GM21576 (cell line): Measurements from ENCODE around the gene PTGES2.
"Not testable (repeated sequence)": the region's sequence is repeated elsewhere in the genome, so short reads cannot be mapped to it uniquely, and the experiment has no call there.

Experiments used
- ATAC-seq: cut with Tn5 transposase; IDR thresholded peaks from one replicate; pipeline ENCODE4 v1.9.1; 2021; ENCODE audit warnings: mild to moderate bottlenecking, moderate library complexity; ENCODE audit not compliant: unreplicated experiment

Gene PTGES2

DNA sequence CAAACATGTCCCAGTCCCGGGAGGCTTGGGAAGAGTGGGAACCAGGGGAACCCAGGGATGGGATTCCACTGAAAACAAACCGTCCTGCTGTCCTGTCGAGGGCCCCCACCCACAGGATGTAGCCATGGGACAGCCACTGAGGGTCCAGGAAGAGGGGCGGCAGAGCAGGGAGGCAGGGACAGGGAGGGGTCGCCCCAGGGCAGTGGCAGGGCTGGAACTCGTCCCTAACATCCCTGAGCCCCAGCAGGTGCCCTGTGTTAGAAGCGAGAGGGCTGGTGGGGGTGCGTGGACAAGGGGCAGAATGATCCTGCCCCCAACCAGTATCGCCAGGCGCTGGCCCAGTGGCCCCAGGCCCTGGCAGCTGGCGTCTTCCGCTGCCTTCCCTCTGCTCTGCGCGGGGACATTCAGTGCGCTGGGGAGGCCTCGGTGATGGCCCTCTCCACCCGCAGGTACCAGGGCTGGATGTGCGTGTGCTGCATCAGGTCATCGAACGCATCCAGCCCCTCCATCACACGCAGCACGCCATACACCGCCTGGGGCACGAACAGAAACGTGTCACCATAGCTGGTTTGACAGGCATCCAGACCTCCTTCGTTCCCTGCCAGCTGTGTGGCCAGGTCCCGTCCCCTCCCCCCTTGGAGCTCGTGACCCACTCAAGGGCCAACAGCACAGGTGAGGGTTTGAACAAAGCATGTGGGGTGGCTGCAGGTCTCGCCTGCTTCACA is 6.6 kb downstream of the PTGES2 start:
- no peak for ATAC-seq

DNA sequence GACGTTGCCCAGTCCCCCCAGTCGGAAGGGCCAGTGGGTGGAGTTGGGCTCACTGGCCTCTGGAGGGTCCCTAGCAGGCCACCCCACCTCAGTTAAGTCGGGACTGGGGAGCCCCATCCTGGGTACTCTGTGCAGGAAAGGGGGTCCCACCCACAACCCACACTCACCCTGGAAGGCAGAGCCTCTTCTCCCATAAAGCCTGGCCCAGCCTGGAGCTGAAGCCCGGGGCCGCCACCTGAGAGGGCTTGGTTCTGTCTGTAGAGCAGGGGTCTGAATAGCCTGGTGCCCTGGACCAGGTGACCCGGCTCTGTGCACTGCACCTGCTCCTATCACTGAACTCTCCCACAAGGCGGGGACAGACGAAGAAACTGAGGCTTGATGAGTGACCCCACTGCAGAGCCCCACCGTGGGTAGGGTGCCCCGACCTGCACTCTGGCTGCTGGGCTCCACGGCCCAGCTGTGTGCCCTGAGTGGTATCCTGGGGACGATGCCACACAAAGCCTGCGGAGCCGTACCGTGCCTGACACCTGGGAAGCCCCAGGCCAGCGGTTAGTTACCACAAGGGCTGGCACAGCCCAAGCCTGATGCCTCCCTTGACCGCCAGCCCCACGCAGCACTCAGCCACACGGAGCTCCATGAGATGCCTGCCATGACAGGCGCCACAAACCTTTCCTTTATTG is 7.3 kb downstream of the PTGES2 start:
- no peak for ATAC-seq

DNA sequence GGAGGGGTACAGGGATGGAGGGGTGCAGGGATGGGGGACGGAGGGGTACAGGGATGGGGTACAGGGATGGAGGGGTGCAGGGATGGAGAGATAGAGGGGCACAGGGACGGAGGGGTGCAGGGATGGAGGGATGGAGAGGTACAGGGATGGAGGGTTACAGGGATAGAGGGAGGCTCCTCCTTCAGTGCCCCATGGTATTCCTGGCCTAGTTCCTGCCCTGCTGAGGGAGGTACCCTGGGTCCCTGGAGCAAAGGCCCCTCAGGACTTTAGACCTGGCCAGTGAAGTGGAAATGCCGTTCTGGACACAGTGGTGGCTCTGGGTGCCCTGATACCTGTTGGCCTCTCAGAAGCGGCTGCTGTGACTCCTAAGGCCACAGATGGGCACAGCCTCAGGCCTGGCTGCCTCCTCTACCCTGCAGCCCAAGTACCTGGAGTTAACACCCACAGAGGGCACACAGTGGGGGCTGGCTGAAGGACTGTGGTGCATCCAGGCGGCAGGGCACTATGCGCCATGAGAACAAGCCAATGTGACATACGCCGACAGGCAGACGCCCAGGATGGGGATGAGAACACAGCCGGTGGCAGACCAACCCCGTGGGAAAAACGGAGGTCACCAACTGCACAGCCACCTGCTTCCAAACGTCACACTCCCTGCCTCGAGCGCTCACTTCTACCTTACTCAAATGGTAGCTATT is 8.4 kb downstream of the PTGES2 start:
- ATAC-seq = no peak

- no peak for ATAC-seq
Observed at GRCh38 chr9:128118472-128118857, 9.1 kb downstream of the PTGES2 start.

GRCh38 chr9:128117613-128118471 is 9.7 kb downstream of the PTGES2 start:
- ATAC-seq = no peak

- ATAC-seq = no peak
Observed at GRCh38 chr9:128116104-128117083, 11.1 kb downstream of the PTGES2 start.

DNA sequence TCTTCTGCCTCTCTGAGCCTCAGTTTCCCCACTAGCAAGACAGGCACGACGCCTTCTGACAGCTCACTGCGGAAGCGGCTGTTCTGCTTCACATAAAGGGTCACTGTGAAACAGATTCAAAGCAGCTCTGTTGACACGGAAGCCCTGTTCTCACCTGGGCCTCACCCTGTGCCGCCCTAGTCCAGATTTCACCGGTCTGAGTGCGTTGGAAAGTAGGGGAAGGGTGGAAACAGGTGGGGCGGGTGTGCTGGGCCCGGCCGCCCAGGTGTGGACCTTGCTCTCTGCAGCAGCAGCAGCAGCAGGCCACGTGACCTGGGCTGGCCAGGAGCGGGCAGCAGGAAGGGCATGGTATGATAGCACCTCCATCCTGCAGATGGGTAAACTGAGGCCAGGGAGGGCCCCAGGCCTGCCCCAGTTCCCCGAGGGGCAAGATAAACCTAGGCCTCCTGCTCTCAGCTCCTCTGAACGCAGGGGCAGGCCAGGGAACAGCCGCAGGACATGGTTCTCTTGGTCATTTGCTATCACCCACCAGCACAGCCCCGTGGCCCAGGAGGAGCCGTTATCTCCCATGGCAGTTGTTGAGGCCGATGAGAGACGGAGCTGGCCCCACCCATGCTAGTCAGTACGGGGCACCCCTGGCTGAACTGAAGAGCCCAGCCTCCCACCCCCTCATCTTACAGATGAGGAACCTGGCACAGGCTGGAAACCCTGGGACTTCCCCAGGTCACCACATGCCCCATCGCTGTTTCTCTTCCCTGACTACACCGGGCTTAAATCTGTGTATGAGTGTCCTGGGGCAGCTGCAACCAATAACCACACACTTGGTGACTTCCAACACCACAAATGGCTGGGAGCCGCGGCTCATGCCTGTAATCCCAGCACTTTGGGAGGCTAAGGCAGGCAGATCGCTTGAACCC is 12.1 kb downstream of the PTGES2 start:
- ATAC-seq = no peak

GRCh38 chr9:128114326-128115186 is 13.0 kb downstream of the PTGES2 start:
- ATAC-seq = no peak

DNA sequence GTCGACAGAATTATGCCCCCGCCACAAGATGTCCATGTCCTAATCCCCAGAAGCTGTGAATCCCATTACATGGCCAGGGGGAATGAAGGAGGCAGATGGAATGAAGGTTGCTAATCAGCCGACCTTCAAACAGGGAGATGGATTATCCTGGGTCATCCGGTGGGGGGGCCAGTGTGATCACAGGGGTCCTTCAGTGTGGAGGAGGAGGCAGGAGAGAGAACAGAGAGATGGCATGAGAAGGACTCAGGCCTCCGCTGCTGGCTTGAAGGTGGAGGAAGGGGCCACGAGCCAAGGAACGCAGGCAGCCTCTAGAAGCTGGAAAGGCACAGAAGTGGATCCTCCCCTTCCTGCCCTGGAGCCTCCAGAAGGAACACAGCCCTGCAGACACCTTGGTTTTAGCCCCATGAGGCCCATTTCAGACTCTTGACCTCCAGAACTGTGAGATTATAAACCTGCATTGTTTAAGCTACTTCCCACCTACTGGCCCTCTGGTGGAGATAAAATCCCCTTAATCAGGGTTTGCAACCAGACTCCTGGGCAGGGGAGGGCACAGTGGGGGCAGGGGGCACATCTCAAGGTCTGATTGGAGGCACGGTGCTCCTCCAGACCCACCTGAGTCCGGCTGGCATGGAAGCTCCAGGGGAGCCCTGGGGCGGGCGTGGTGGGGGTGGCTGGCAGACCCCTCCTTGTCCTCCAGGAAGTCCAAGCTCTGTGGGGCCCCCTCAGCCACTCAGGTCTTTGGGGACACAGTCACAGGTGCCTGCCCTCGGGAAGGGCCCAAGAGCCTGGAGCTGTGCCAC is 13.8 kb downstream of the PTGES2 start:
- ATAC-seq = no peak

DNA sequence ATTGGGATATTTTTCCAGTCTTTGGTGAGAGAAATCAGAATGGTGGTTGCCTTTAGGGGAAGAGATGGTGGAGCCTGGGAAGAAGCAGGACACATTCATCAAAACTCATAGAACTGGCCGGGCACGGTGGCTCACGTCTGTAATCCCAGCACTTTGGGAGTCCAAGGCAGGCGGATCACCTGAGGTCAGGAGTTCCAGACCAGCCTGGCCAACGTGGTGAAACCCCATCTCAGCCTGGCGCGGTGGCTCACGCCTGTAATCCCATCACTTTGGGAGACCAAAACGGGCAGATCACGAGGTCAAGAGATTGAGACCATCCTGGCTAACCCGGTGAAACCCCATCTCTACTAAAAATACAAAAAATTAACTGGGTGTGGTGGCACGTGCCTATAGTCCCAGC is 15.8 kb downstream of the PTGES2 start:
- ATAC-seq = not testable (repeated sequence)

GRCh38 chr9:128109050-128109709 is 18.3 kb downstream of the PTGES2 start:
- ATAC-seq = no peak

DNA sequence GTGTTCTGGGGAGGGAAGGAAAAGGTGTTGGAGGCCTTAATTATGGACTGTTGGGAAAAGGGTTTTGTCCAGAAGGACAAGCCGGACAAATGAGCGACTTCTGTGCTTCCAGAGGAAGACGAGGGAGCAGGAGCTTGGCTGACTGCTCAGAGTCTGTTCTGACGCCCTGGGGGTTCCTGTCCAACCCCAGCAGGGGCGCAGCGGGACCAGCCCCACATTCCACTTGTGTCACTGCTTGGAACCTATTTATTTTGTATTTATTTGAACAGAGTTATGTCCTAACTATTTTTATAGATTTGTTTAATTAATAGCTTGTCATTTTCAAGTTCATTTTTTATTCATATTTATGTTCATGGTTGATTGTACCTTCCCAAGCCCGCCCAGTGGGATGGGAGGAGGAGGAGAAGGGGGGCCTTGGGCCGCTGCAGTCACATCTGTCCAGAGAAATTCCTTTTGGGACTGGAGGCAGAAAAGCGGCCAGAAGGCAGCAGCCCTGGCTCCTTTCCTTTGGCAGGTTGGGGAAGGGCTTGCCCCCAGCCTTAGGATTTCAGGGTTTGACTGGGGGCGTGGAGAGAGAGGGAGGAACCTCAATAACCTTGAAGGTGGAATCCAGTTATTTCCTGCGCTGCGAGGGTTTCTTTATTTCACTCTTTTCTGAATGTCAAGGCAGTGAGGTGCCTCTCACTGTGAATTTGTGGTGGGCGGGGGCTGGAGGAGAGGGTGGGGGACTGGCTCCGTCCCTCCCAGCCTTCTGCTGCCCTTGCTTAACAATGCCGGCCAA is 19.1 kb downstream of the PTGES2 start:
- no peak for ATAC-seq

- no peak for ATAC-seq
Observed at GRCh38 chr9:128107468-128108268, 19.9 kb downstream of the PTGES2 start.

DNA sequence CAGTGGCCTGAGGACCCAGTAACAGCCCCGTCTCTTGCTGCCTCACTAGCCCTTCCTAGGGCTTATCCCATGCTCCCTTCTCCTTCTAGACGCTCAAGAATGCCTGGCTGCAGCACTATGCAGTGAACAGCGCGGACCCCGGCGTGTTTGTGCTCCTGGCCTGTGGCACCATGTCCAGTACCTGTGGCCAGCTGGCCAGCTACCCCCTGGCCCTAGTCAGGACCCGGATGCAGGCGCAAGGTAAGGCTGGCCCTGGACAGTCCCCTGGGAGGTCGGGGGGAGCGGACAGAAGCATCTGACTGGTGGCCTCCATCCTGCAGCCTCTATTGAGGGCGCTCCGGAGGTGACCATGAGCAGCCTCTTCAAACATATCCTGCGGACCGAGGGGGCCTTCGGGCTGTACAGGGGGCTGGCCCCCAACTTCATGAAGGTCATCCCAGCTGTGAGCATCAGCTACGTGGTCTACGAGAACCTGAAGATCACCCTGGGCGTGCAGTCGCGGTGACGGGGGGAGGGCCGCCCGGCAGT is 20.5 kb downstream of the PTGES2 start:
- no peak for ATAC-seq
